ENCODE data around the gene PDE11A. TPM values are rescaled to one million over a fixed set of nuclear protein-coding genes. Genes with fewer than 3 reads are reported as not detected.
A peak's percentile ranks its signal among the peaks of the same experiment; 100 is the strongest.

The PDE11A gene
- total and polyA plus RNA-seq, 2 of the 13 experiments (the other 11 are each of a cell fraction or from before 2014, with no cell fraction given) = 1.2 to 1.7 TPM

GRCh38 chr2:177970670-177971454, 101.7 kb downstream of the PDE11A start (continued):
- no peak for TF ChIP-seq ZBTB4 (CRISPR knock-in tag; IDR thresholded peaks at IDR 0.05; ENCODE audit: borderline replicate concordance)
- no peak for TF ChIP-seq NR3C1 (CRISPR knock-in tag; IDR thresholded peaks at IDR 0.05)
- TF ChIP-seq ISL2 (CRISPR knock-in tag; IDR thresholded peaks at IDR 0.05) = peak; percentile 88
- no peak for TF ChIP-seq MTF1 (CRISPR knock-in tag; IDR thresholded peaks at IDR 0.05)
- TF ChIP-seq ZNF496 (CRISPR knock-in tag; IDR thresholded peaks at IDR 0.05; ENCODE audit: insufficient replicate concordance) = no peak
- TF ChIP-seq PHF20 (CRISPR knock-in tag; IDR thresholded peaks at IDR 0.05) = no peak
- TF ChIP-seq KAT2B (IDR thresholded peaks at IDR 0.05; ENCODE audit: borderline replicate concordance, low read depth, low read length) = peak; percentile 53; the same call in 1 of the 2 replicates
- peak; percentile 74 for TF ChIP-seq IRF2 (CRISPR knock-in tag; IDR thresholded peaks at IDR 0.05)
- no peak for TF ChIP-seq ZNF318 (CRISPR knock-in tag; IDR thresholded peaks at IDR 0.05)
- no peak for TF ChIP-seq ZNF639 (CRISPR knock-in tag; conservative IDR thresholded peaks at IDR 0.05)
- no peak for TF ChIP-seq ZNF280B (CRISPR knock-in tag; IDR thresholded peaks at IDR 0.05; ENCODE audit: borderline replicate concordance)
- no peak for TF ChIP-seq ZBTB20 (CRISPR knock-in tag; IDR thresholded peaks at IDR 0.05; ENCODE audit: borderline replicate concordance, low read depth)
- TF ChIP-seq MATR3 (CRISPR knock-in tag; IDR thresholded peaks at IDR 0.05) = no peak
- no peak for TF ChIP-seq NRL (CRISPR knock-in tag; IDR thresholded peaks at IDR 0.05; ENCODE audit: borderline replicate concordance)
